Uterus (tissue), 2 donors: ENCODE measurements around the gene SETD6.

Source experiments
- CTCF ChIP-seq, 4 experiments: fragments of 200-600 bp in 2 of 4; fragments of 450-650 bp in 2 of 4; sonication (generic) in 2 of 4; IDR thresholded peaks; one replicate each; pipeline ENCODE4 v1.5.1; 2016 to 2019; ENCODE audit warnings: antibody characterized with exemption in 4 of 4, mild to moderate bottlenecking in 2 of 4, moderate library complexity in 1 of 4
- POLR2A ChIP-seq, 2 donors: fragments of 450-650 bp; IDR thresholded peaks; one replicate each; pipeline ENCODE4 v1.6.1; 2016; ENCODE audit warnings: antibody characterized with exemption in 2 of 2, mild to moderate bottlenecking in 1 of 2, moderate library complexity in 1 of 2

GRCh38 chr16:58507963-58508670 is 7.2 kb upstream of the SETD6 start:
- no peak for TF ChIP-seq CTCF (IDR thresholded peaks at IDR 0.05)
- TF ChIP-seq POLR2A (IDR thresholded peaks at IDR 0.05): no peak
